Thoracic aorta (tissue), 2 donors: ENCODE data around the gene SSRP1. TPM values are rescaled to one million over a fixed set of nuclear protein-coding genes. Genes with fewer than 3 reads are reported as not detected.

ENCODE experiments used
- ATAC-seq: fragments of 150-250 bp; one replicate; pipeline ENCODE4 v1.8.0; 2017; ENCODE audit warnings: low read depth; ENCODE audit not compliant: insufficient number of reproducible peaks, low FRiP score
- DNase-seq: peaks from one replicate; pipeline ENCODE4 v3.0.0-alpha.2; 2020; ENCODE audit warnings: low spot score
- H3K27ac ChIP-seq, 2 donors: fragments of 200-600 bp; sonication (generic); 1 replicate in 1 of 2; 2 replicates in 1 of 2; pipeline ENCODE4 v1.5.1; 2016; ENCODE audit warnings: mild to moderate bottlenecking in 2 of 2, moderate library complexity in 2 of 2
- H3K27me3 ChIP-seq: fragments of 200-600 bp; sonication (generic); replicated peaks from 2 replicates; pipeline ENCODE4 v1.6.0; 2016; ENCODE audit warnings: mild to moderate bottlenecking; ENCODE audit not compliant: insufficient read depth
- H3K36me3 ChIP-seq: fragments of 200-600 bp; sonication (generic); one replicate; pipeline ENCODE4 v1.5.1; 2016
- H3K4me1 ChIP-seq, 2 donors: fragments of 200-600 bp; sonication (generic); 1 replicate in 1 of 2; 2 replicates in 1 of 2; pipeline versions ENCODE4 v1.5.1 to v1.6.0; 2016; ENCODE audit warnings: low read depth in 2 of 2, mild to moderate bottlenecking in 1 of 2; ENCODE audit not compliant: control insufficient read depth in 1 of 2
- H3K4me3 ChIP-seq: fragments of 200-600 bp; sonication (generic); 2 replicates; pipeline ENCODE4 v1.5.1; 2016; ENCODE audit warnings: mild to moderate bottlenecking
- H3K9me3 ChIP-seq: fragments of 200-600 bp; sonication (generic); 2 replicates; pipeline ENCODE4 v1.5.1; 2016
- CTCF ChIP-seq: fragments of 200-600 bp; sonication (generic); IDR thresholded peaks from one replicate; pipeline ENCODE4 v1.5.1; 2019; ENCODE audit warnings: antibody characterized with exemption
- total RNA-seq, 2 donors: library from RNA; depleted of rRNA; stranded (reverse); fragments of >200 nt; gene quantifications; one replicate each; pipeline versions ENCODE4 v1.1.0 to v1.2.3, GENCODE V29; 2016

Gene SSRP1
- total RNA-seq = 10 to 100 TPM; 42.0 to 51.4 TPM

GRCh38 chr11:57335343-57336110, at the start of gene SSRP1:
Gene SSRP1 (minus strand): TSS chr11:57335892. CDS start chr11:57335121, 771 bp downstream.
- peak; percentile 53 for DNase-seq
- Histone ChIP-seq H3K36me3 (peaks cover 25% of the 10 kb centered on the region), H3K4me1 (peaks cover 12 to 19% of the 10 kb centered on the region in 2 donors), H3K4me3 (peak within 1 kb of the TSS; percentile 92), H3K27ac (peak within 1 kb of the TSS; percentile 78 to 81), H3K9me3 (no peaks in the 10 kb centered on the region), H3K27me3 (no peaks in the 10 kb centered on the region)
- peak; percentile 90 for ATAC-seq
- no peak for TF ChIP-seq CTCF

GRCh38 chr11:57380975-57381374, 45.3 kb upstream of the SSRP1 start, which contains the start of gene PRG3:
Gene PRG3 (minus strand): TSS chr11:57381150. CDS start chr11:57380708, 442 bp downstream.
- TF ChIP-seq CTCF = no peak
- Histone ChIP-seq H3K4me3 (no peak within 1 kb of the TSS), H3K4me1 (no peaks in the 10 kb centered on the region), H3K27ac (no peak within 1 kb of the TSS), H3K9me3 (no peaks in the 10 kb centered on the region), H3K27me3 (no peaks in the 10 kb centered on the region), H3K36me3 (no peaks in the 10 kb centered on the region)
- no peak for DNase-seq
- no peak for ATAC-seq

- ATAC-seq (no peak), DNase-seq (no peak)
- no peaks in the 10 kb centered on the region for H3K36me3 ChIP-seq
- no peak overlapping the region for H3K4me3 ChIP-seq
- no peaks in the 10 kb centered on the region for H3K27me3 ChIP-seq
- no peaks in the 10 kb centered on the region for H3K4me1 ChIP-seq
- H3K9me3 ChIP-seq = no peaks in the 10 kb centered on the region
- H3K27ac ChIP-seq = no peak overlapping the region
- no peak for TF ChIP-seq CTCF
Observed at GRCh38 chr11:57379732-57380131, 44.0 kb upstream of the SSRP1 start.

GRCh38 chr11:57378186-57378585, 42.5 kb upstream of the SSRP1 start:
- H3K36me3 ChIP-seq = no peaks in the 10 kb centered on the region

More at GRCh38 chr11:57378186-57378585, 42.5 kb upstream of the SSRP1 start:
- Histone ChIP-seq H3K4me3 (no peak overlapping the region), H3K27me3 (no peaks in the 10 kb centered on the region), H3K4me1 (no peaks in the 10 kb centered on the region), H3K27ac (no peak overlapping the region), H3K9me3 (no peaks in the 10 kb centered on the region)
- DNase-seq = no peak
- ATAC-seq = no peak
- TF ChIP-seq CTCF = no peak
